Glutamatergic neuron (in vitro differentiated cells): ENCODE data around the gene SV2A. TPM values are rescaled to one million over a fixed set of nuclear protein-coding genes. Genes with fewer than 3 reads are reported as not detected.

Experiments
- DNase-seq: peaks from one replicate; pipeline ENCODE4 v3.0.0; 2022
- H3K27ac Mint-ChIP-seq: one replicate; pipeline ENCODE4 v1.8.0; 2020; ENCODE audit warnings: mild to moderate bottlenecking, mixed read lengths, inconsistent platforms; ENCODE audit not compliant: unreplicated experiment
- H3K27me3 Mint-ChIP-seq: one replicate; pipeline ENCODE4 v1.8.0; 2020; ENCODE audit warnings: mild to moderate bottlenecking, moderate library complexity, mixed read lengths, inconsistent platforms; ENCODE audit not compliant: unreplicated experiment
- H3K36me3 Mint-ChIP-seq: one replicate; pipeline ENCODE4 v1.8.0; 2020; ENCODE audit warnings: mild to moderate bottlenecking, mixed read lengths, inconsistent platforms; ENCODE audit not compliant: unreplicated experiment
- H3K4me1 Mint-ChIP-seq: one replicate; pipeline ENCODE4 v1.8.0; 2020; ENCODE audit warnings: mild to moderate bottlenecking, low read depth, mixed read lengths, inconsistent platforms; ENCODE audit not compliant: unreplicated experiment
- H3K4me3 Mint-ChIP-seq: one replicate; pipeline ENCODE4 v1.8.0; 2020; ENCODE audit warnings: mild to moderate bottlenecking, mixed read lengths, inconsistent platforms; ENCODE audit not compliant: unreplicated experiment
- H3K9me3 Mint-ChIP-seq: one replicate; pipeline ENCODE4 v1.8.0; 2020; ENCODE audit warnings: mild to moderate bottlenecking, moderate library complexity, mixed read lengths, inconsistent platforms; ENCODE audit not compliant: unreplicated experiment
- CTCF ChIP-seq: fragments of 200-600 bp; sonication (generic); IDR thresholded peaks from one replicate; pipeline ENCODE4 v1.5.0; 2021; ENCODE audit not compliant: partially characterized antibody, unreplicated experiment
- long read RNA-seq: library from polyadenylated mRNA; unstranded; transcript quantifications from one replicate; pipeline ENCODE4 v2.0.0, GENCODE V29; 2020; ENCODE audit not compliant: unreplicated experiment
- total RNA-seq: library from RNA; stranded (reverse); fragmentation: NEBNext Ultra II Directional; extraction: Animal tissue kit (Norgen Biotek cat#: 25700); gene quantifications from one replicate; pipeline ENCODE4 v1.2.1, GENCODE V29; 2021; ENCODE audit not compliant: unreplicated experiment

Gene SV2A
- 34.9 TPM for total RNA-seq
- long read RNA-seq, full-length matches to known transcripts: 2 of 3 reads
- long read RNA-seq, partial matches to known transcripts: 0 of 3 reads
- long read RNA-seq, other reads (novel, unspliced or antisense): 1 of 3 reads

- H3K27me3 Mint-ChIP-seq: peaks cover 8% of the 10 kb centered on the region
- peak; percentile 61 for DNase-seq
- peaks cover 2% of the 10 kb centered on the region for H3K9me3 Mint-ChIP-seq
- peak within 1 kb of the TSS; percentile 79 for H3K4me3 Mint-ChIP-seq
- H3K36me3 Mint-ChIP-seq: peaks cover 4% of the 10 kb centered on the region
- no peak within 1 kb of the TSS for H3K27ac Mint-ChIP-seq
- H3K4me1 Mint-ChIP-seq: peaks cover 6% of the 10 kb centered on the region
- no peak for TF ChIP-seq CTCF
These were observed at the start of gene SV2A for GRCh38 chr1:149917571-149918144. Gene SV2A, minus strand, starts transcription at chr1:149917844. Its CDS starts 4,004 bp downstream, at chr1:149913840.

- peaks cover 7% of the 10 kb centered on the region for H3K4me1 Mint-ChIP-seq
- no peak overlapping the region for H3K27ac Mint-ChIP-seq
- no peaks in the 10 kb centered on the region for H3K9me3 Mint-ChIP-seq
These were observed 49.4 kb upstream of the SV2A start for GRCh38 chr1:149967041-149967440.

GRCh38 chr1:149966405-149966804 lies 48.8 kb upstream of the SV2A start:
- H3K36me3 Mint-ChIP-seq: no peaks in the 10 kb centered on the region
- H3K4me1 Mint-ChIP-seq: peaks cover 7% of the 10 kb centered on the region
- no peak overlapping the region for H3K4me3 Mint-ChIP-seq
- no peak for TF ChIP-seq CTCF
- H3K9me3 Mint-ChIP-seq: no peaks in the 10 kb centered on the region
- H3K27me3 Mint-ChIP-seq: no peaks in the 10 kb centered on the region
- H3K27ac Mint-ChIP-seq: no peak overlapping the region
- DNase-seq: no peak

More at GRCh38 chr1:149967041-149967440, 49.4 kb upstream of the SV2A start:
- no peak for TF ChIP-seq CTCF
- Mint-ChIP-seq H3K4me3 (no peak overlapping the region), H3K27me3 (no peaks in the 10 kb centered on the region), H3K36me3 (no peaks in the 10 kb centered on the region)
- DNase-seq: no peak

- H3K9me3 Mint-ChIP-seq: no peaks in the 10 kb centered on the region
- H3K27ac Mint-ChIP-seq: no peak overlapping the region
- peaks cover 7% of the 10 kb centered on the region for H3K4me1 Mint-ChIP-seq
- no peak for DNase-seq
- TF ChIP-seq CTCF: no peak
- no peak overlapping the region for H3K4me3 Mint-ChIP-seq
- H3K27me3 Mint-ChIP-seq: no peaks in the 10 kb centered on the region
- no peaks in the 10 kb centered on the region for H3K36me3 Mint-ChIP-seq
These were observed 47.8 kb upstream of the SV2A start for GRCh38 chr1:149965440-149965839.

- H3K27ac Mint-ChIP-seq: no peak overlapping the region
- TF ChIP-seq CTCF: no peak
- H3K36me3 Mint-ChIP-seq: peaks cover 10% of the 10 kb centered on the region
These were observed 45.7 kb upstream of the SV2A start for GRCh38 chr1:149963358-149963757.

More at GRCh38 chr1:149963358-149963757, 45.7 kb upstream of the SV2A start:
- H3K4me3 Mint-ChIP-seq: no peak overlapping the region
- peaks cover 7% of the 10 kb centered on the region for H3K4me1 Mint-ChIP-seq
- no peaks in the 10 kb centered on the region for H3K27me3 Mint-ChIP-seq
- peaks cover 4% of the 10 kb centered on the region for H3K9me3 Mint-ChIP-seq
- DNase-seq: no peak
